ENCODE measurements around the gene EXOC1L.
"Not testable (repeated sequence)": the region's sequence is repeated elsewhere in the genome, so short reads cannot be mapped to it uniquely, and the experiment has no call there.

The EXOC1L gene

GRCh38 chr4:55838356-55838755 is 18.8 kb downstream of the EXOC1L start:
- peaks cover 5% of the 10 kb centered on the region for H3K27me3 Mint-ChIP-seq (ENCODE audit: low read depth, poor library complexity)

GRCh38 chr4:55838952-55839351 is 19.4 kb downstream of the EXOC1L start:
- H3K36me3 Mint-ChIP-seq (ENCODE audit: low read depth) = peaks cover 17% of the 10 kb centered on the region
- peaks cover 6% of the 10 kb centered on the region for H3K4me1 Mint-ChIP-seq
- peaks cover 5% of the 10 kb centered on the region for H3K27me3 Mint-ChIP-seq (ENCODE audit: low read depth, poor library complexity)
- no peak for TF ChIP-seq CTCF (IDR thresholded peaks at IDR 0.05)
- H3K27ac Mint-ChIP-seq = no peak overlapping the region
- H3K4me3 Mint-ChIP-seq = no peak overlapping the region
- DNase-seq = no peak
- peaks cover 69% of the 10 kb centered on the region for H3K9me3 Mint-ChIP-seq

More at GRCh38 chr4:55838356-55838755, 18.8 kb downstream of the EXOC1L start:
- DNase-seq = no peak
- peaks cover 6% of the 10 kb centered on the region for H3K4me1 Mint-ChIP-seq
- H3K27ac Mint-ChIP-seq = no peak overlapping the region
- peaks cover 17% of the 10 kb centered on the region for H3K36me3 Mint-ChIP-seq (ENCODE audit: low read depth)
- no peak overlapping the region for H3K4me3 Mint-ChIP-seq
- no peak for TF ChIP-seq CTCF (IDR thresholded peaks at IDR 0.05)
- peaks cover 63% of the 10 kb centered on the region for H3K9me3 Mint-ChIP-seq

GRCh38 chr4:55840956-55841355 is 21.4 kb downstream of the EXOC1L start:
- Mint-ChIP-seq H3K27me3 (ENCODE audit: low read depth, poor library complexity) (peaks cover 5% of the 10 kb centered on the region), H3K9me3 (peaks cover 87% of the 10 kb centered on the region), H3K36me3 (ENCODE audit: low read depth) (peaks cover 17% of the 10 kb centered on the region), H3K4me1 (peaks cover 6% of the 10 kb centered on the region), H3K27ac (no peak overlapping the region), H3K4me3 (no peak overlapping the region)
- DNase-seq = no peak
- no peak for TF ChIP-seq CTCF (IDR thresholded peaks at IDR 0.05)

GRCh38 chr4:55841373-55842239 is 22.0 kb downstream of the EXOC1L start:
- Mint-ChIP-seq H3K36me3 (ENCODE audit: low read depth) (peaks cover 17% of the 10 kb centered on the region), H3K9me3 (peaks cover 82% of the 10 kb centered on the region)
- H3K27me3 Mint-ChIP-seq (ENCODE audit: low read depth, poor library complexity); H3K4me1 Mint-ChIP-seq; H3K27ac Mint-ChIP-seq; H3K4me3 Mint-ChIP-seq; DNase-seq: not testable (repeated sequence)

- peaks cover 79% of the 10 kb centered on the region for H3K9me3 Mint-ChIP-seq
- peak overlapping the region; percentile 20 for H3K4me3 Mint-ChIP-seq
- H3K27ac Mint-ChIP-seq; H3K27me3 Mint-ChIP-seq (ENCODE audit: low read depth, poor library complexity); DNase-seq; H3K4me1 Mint-ChIP-seq: not testable (repeated sequence)
- peaks cover 17% of the 10 kb centered on the region for H3K36me3 Mint-ChIP-seq (ENCODE audit: low read depth)
Observed at GRCh38 chr4:55842312-55842711, 22.7 kb downstream of the EXOC1L start.

- Mint-ChIP-seq H3K9me3 (peaks cover 25% of the 10 kb centered on the region), H3K4me3 (no peak overlapping the region), H3K27ac (no peak overlapping the region), H3K4me1 (no peaks in the 10 kb centered on the region), H3K27me3 (ENCODE audit: low read depth, poor library complexity) (peaks cover 17% of the 10 kb centered on the region), H3K36me3 (ENCODE audit: low read depth) (peaks cover 5% of the 10 kb centered on the region)
- TF ChIP-seq CTCF (IDR thresholded peaks at IDR 0.05) = no peak
- DNase-seq = no peak
Observed at GRCh38 chr4:55849724-55850123, 30.1 kb downstream of the EXOC1L start.

- no peak for TF ChIP-seq CTCF (IDR thresholded peaks at IDR 0.05)
- DNase-seq = no peak
- Mint-ChIP-seq H3K4me1 (no peaks in the 10 kb centered on the region), H3K36me3 (ENCODE audit: low read depth) (peaks cover 5% of the 10 kb centered on the region), H3K27me3 (ENCODE audit: low read depth, poor library complexity) (peaks cover 17% of the 10 kb centered on the region), H3K9me3 (peaks cover 14% of the 10 kb centered on the region), H3K4me3 (no peak overlapping the region), H3K27ac (no peak overlapping the region)
Observed at GRCh38 chr4:55851885-55852284, 32.3 kb downstream of the EXOC1L start.
